Lower leg skin (tissue), 3 donors: Measurements from ENCODE around the gene NFATC2.

ENCODE experiments used
- POLR2A ChIP-seq, 2 donors: fragments of 450-650 bp; IDR thresholded peaks; one replicate each; pipeline ENCODE4 v1.6.1; 2016 to 2017; ENCODE audit warnings: antibody characterized with exemption in 2 of 2, mild to moderate bottlenecking in 1 of 2, moderate library complexity in 1 of 2
- TF ChIP-seq, protein P1 (sequence below), 3 donors: fragments of 450-650 bp; IDR thresholded peaks; one replicate each; pipeline ENCODE4 v1.5.1; 2016; ENCODE audit warnings: antibody characterized with exemption in 3 of 3, mild to moderate bottlenecking in 3 of 3, moderate library complexity in 2 of 3

DNA sequence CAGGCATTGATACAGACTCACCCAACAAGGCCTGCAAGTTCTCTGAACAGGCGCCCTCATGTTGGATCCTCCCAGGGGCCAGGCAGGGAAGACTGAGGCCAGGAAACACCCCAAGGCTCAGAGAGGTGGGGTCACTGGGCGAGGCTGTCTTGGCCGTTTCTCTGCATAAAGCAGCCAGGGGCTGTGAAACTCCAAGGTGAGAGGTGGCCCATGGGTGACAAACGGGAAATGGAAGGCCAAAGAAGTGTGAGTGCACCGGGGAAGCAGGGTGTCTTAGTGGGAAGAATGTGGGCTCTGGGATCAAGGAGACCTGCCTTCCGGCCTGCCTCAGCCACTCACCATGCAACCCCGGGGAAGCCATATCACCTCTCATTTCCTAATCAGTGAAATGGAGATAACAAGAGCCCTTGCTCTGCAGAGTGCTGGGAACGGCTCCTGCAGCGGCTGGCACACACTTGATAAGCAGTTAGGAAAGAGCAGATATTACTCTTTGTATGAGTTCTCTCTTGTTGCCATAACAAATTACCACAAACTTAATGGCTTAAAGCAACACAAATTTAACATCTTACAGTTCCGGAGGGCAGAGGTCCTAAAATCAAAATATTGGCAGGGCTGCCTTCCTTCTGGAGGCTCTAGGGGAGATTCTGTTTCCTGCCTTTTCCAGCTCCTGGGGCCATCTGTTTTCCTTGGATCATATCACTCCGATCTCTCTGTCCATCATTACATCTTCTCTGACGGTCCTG, 168.6 kb downstream of the NFATC2 start:
- TF ChIP-seq POLR2A (IDR thresholded peaks at IDR 0.05) = no peak
- TF ChIP-seq, protein P1, sequence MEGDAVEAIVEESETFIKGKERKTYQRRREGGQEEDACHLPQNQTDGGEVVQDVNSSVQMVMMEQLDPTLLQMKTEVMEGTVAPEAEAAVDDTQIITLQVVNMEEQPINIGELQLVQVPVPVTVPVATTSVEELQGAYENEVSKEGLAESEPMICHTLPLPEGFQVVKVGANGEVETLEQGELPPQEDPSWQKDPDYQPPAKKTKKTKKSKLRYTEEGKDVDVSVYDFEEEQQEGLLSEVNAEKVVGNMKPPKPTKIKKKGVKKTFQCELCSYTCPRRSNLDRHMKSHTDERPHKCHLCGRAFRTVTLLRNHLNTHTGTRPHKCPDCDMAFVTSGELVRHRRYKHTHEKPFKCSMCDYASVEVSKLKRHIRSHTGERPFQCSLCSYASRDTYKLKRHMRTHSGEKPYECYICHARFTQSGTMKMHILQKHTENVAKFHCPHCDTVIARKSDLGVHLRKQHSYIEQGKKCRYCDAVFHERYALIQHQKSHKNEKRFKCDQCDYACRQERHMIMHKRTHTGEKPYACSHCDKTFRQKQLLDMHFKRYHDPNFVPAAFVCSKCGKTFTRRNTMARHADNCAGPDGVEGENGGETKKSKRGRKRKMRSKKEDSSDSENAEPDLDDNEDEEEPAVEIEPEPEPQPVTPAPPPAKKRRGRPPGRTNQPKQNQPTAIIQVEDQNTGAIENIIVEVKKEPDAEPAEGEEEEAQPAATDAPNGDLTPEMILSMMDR (IDR thresholded peaks at IDR 0.05) = no peak
